ENCODE data around the gene SLC35A5. TPM values are rescaled to one million over a fixed set of nuclear protein-coding genes. Genes with fewer than 3 reads are reported as not detected.

The SLC35A5 gene
- total RNA-seq, 4 donors from 2014 or later: 18.6 to 28.7 (median 22.8) TPM

DNA sequence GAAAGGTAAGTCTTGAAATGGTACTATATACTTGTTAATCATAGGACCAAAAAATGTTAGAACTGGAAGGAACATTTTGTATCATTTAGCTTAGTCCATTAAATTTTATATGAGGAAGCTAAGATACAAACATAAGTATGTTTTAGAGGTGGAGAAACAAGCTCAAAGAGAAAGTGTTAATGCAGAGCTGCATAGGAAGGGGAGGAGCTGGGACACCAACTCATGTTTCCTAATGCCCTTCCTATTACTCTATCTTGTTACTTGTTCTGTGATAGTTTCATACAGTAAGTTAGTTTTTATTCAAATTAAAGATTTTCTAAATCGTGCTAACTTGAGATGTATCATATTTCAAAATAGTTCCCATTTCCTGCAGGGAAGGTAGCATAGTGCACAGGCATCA is 7.4 kb downstream of the SLC35A5 start:
- DNase-seq (ENCODE audit: extremely low spot score): no peak
- Histone ChIP-seq H3K9me3 (no peaks in the 10 kb centered on the region), H3K27ac (replicated peaks in 1 of 4) (no peak overlapping the region), H3K36me3 (peaks cover 14 to 85% (median 59%) of the 10 kb centered on the region in 4 donors), H3K27me3 (no peaks in the 10 kb centered on the region), H3K4me3 (no peak overlapping the region), H3K4me1 (peaks cover 0 to 11% (median 4%) of the 10 kb centered on the region in 4 donors)
- 54% methylated on average over 1 of the region's 1 CpG for WGBS
- intact Hi-C loops (cut with DNase I): no loop called here
- TF ChIP-seq EP300 (IDR thresholded peaks at IDR 0.05) (no peak), CTCF (IDR thresholded peaks at IDR 0.05) (no peak), POLR2AphosphoS5 (IDR thresholded peaks at IDR 0.05) (no peak), POLR2A (IDR thresholded peaks at IDR 0.05; ENCODE audit: low read depth) (no peak)

- peaks cover 0 to 11% (median 4%) of the 10 kb centered on the region in 4 donors for H3K4me1 ChIP-seq
- H3K4me3 ChIP-seq: no peak overlapping the region
- DNase-seq (ENCODE audit: extremely low spot score): no peak
- H3K27ac ChIP-seq (replicated peaks in 1 of 4): no peak overlapping the region
- peaks cover 14 to 77% (median 43%) of the 10 kb centered on the region in 4 donors for H3K36me3 ChIP-seq
- intact Hi-C loops (cut with DNase I): no loop called here
- 85% methylated on average over 1 of the region's 1 CpG for WGBS
- no peaks in the 10 kb centered on the region for H3K27me3 ChIP-seq
- no peaks in the 10 kb centered on the region for H3K9me3 ChIP-seq
- TF ChIP-seq POLR2A (IDR thresholded peaks at IDR 0.05; ENCODE audit: low read depth): no peak
- no peak for TF ChIP-seq EP300 (IDR thresholded peaks at IDR 0.05)
- TF ChIP-seq CTCF (IDR thresholded peaks at IDR 0.05): no peak
- TF ChIP-seq POLR2AphosphoS5 (IDR thresholded peaks at IDR 0.05): no peak
Observed at GRCh38 chr3:112572701-112573100, 10.9 kb downstream of the SLC35A5 start.

- DNase-seq (ENCODE audit: extremely low spot score): no peak
- intact Hi-C loops (cut with DNase I): no loop called here
- H3K27ac ChIP-seq (replicated peaks in 1 of 4): no peak overlapping the region
- no peak overlapping the region for H3K4me3 ChIP-seq
- WGBS: 76% methylated on average over 3 of the region's 3 CpGs
- peaks cover 0 to 71% (median 32%) of the 10 kb centered on the region in 4 donors for H3K36me3 ChIP-seq
- H3K27me3 ChIP-seq: no peaks in the 10 kb centered on the region
- peaks cover 0 to 10% (median 3%) of the 10 kb centered on the region in 4 donors for H3K4me1 ChIP-seq
- TF ChIP-seq POLR2A (IDR thresholded peaks at IDR 0.05; ENCODE audit: low read depth): no peak
- no peak for TF ChIP-seq CTCF (IDR thresholded peaks at IDR 0.05)
- no peak for TF ChIP-seq EP300 (IDR thresholded peaks at IDR 0.05)
- no peaks in the 10 kb centered on the region for H3K9me3 ChIP-seq
Observed at GRCh38 chr3:112579232-112579631, 17.4 kb downstream of the SLC35A5 start.

DNA sequence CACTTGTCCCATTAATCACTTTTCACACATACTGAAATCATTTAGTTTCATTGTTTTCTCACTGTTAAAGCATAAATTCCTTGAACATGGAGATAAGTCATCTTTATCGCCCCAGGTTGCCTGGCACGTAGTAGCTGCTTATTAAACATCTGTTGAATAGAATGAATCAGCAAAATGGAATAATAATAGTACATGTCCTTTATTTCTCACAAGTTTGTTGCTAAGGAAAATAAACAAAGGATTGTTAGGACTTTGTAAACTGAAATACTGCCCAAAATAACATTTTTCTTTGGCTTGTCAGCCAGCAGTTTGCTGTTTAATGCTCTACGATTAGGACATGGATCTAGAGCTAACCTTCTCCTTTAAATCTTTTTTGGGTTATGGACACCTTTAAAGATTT is 17.9 kb downstream of the SLC35A5 start:
- intact Hi-C loops (cut with DNase I): loop anchor here (2.0 to 10.0 kb wide), 4 partner anchors 53 to 401 kb away; no protein-coding TSS in a partner anchor
- Histone ChIP-seq H3K36me3 (peaks cover 0 to 71% (median 32%) of the 10 kb centered on the region in 4 donors), H3K4me3 (no peak overlapping the region), H3K4me1 (peaks cover 0 to 10% (median 3%) of the 10 kb centered on the region in 4 donors), H3K9me3 (no peaks in the 10 kb centered on the region), H3K27ac (replicated peaks in 1 of 4) (no peak overlapping the region), H3K27me3 (no peaks in the 10 kb centered on the region)
- DNase-seq (ENCODE audit: extremely low spot score): no peak
- WGBS: 45% methylated on average over 3 of the region's 3 CpGs
- TF ChIP-seq EP300 (IDR thresholded peaks at IDR 0.05) (no peak), POLR2A (IDR thresholded peaks at IDR 0.05; ENCODE audit: low read depth) (no peak), POLR2AphosphoS5 (IDR thresholded peaks at IDR 0.05) (no peak), CTCF (IDR thresholded peaks at IDR 0.05) (no peak)

All from esophagus muscularis mucosa (tissue), 4 donors.